Left kidney (tissue), 2 donors: ENCODE measurements around the gene TP53I13. TPM values are rescaled to one million over a fixed set of nuclear protein-coding genes. Genes with fewer than 3 reads are reported as not detected.

ENCODE experiments used
- DNase-seq: peaks from one replicate; pipeline ENCODE4 v3.0.0-alpha.2; 2013
- polyA plus RNA-seq: library from polyadenylated mRNA; unstranded; fragments of 120-200 nt; gene quantifications from one replicate; pipeline ENCODE4 v1.2.1, GENCODE V29; 2013; ENCODE audit not compliant: insufficient read length

The TP53I13 gene
- polyA plus RNA-seq, 1 donor = 26.6 TPM

DNA sequence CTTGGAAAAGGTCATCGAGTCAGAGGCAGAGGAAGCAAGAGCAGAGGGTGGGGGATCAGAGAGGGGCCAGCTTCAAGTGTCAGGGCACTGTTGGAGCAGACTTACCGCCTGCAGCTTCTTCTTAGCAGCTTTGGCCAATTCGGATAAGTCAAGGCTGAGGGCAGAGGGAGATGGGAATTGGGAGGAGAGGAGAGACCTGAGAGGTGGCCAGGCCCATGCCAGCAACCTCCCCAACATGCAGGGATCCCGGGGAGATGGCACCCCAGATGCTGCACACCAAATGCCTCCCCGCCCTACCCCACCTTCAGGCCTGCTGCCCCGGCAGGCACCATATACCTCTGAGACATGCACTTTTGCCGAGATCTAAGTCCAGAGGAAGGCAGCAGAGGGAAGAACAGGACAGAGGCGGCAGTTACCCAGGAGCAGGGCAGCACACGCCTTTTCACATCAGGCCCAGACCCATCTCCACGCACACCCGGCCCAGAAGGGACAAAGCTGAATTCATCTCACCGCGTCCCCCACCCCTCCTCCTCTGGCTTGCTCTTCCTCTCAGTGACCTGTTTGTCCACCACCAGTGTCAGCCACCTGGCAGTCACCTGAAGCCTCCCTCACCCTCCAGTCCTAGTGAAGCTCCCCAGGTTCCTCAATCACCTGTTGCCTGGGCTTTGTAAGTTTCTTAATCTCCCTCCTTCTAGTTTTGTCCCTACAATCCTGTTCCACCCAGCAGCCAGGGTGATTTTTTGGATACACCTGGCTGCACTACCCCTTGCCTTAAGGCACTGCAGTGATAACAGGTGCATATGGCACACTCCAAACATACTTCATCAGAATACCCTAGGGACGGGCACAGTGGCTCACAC, 10.4 kb downstream of the TP53I13 start:
- no peak for DNase-seq

DNA sequence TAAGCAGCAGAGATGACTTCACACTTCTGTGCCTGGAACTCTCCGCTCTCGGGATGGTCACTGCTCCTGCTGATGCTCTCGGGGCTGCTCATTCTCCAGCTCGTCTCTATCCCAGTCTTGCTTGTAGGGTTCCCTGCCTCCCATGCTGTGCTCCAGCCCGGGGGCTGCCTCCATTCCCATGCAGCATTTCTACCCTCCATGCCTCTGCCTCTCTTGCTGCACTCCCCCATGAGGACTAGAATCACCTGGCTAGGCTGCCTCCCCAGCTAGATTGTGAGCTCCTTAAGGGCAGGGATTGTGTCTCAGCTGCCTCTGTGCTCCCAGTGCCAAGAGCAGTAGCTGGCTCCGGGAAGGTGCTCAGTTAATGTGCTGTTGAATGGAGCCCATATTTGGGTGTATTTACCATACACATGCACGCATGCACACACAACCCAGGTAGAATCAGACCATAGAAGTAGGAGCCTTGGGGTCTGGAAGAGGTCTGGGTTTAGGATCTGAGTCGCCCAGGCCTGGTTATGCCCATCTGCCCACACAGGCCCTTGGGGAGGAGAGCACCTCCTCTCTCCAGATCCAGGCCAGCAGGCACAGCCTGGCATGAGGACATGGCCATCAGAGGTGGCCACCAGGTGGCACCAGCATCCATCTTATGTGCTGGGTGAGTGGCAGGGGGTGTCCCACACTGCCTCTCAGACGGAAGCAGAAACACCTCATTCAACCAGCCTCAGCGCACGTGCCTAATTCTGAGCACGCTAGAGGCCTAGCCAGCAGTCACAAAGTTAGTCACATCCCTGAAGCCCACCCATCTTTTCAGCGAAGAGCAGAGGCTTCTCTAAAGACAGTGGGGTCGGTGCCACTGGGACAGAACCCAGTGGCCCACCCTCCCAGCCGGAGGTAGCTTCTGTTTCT, 11.6 kb downstream of the TP53I13 start:
- DNase-seq = peak; percentile 73

DNA sequence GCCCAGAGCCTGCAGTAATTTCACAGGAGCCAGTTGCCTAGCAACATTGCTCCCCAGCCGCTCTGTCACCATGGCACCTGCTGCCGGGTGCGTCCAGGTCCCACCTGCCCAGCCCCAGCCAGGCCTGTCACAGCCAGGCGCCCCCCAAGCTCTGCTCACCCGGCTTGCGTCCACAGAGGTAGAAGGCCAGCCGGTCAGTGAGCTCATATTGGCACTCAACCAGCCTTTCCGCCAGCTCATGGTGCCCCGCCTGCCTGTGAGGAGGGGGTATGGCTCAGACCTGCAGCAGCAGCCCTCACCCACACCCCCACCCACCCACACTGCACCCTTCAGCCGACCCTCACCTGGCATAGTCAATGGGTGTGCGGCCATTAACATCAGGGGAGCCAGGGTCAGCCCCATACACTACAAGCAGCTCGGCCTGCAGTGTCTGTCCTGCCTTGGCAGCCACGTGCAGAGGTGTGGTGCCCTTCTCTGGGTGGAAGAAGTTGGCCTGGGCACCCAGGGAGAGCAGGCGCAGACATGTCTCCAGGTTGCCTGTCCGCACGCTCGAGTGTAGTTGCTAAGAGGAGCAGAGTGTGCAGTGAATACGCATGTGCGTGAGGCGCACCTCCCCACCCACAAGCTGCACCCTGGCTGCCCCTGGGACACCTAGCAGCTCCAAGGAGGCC, 13.2 kb downstream of the TP53I13 start:
- DNase-seq = no peak

DNA sequence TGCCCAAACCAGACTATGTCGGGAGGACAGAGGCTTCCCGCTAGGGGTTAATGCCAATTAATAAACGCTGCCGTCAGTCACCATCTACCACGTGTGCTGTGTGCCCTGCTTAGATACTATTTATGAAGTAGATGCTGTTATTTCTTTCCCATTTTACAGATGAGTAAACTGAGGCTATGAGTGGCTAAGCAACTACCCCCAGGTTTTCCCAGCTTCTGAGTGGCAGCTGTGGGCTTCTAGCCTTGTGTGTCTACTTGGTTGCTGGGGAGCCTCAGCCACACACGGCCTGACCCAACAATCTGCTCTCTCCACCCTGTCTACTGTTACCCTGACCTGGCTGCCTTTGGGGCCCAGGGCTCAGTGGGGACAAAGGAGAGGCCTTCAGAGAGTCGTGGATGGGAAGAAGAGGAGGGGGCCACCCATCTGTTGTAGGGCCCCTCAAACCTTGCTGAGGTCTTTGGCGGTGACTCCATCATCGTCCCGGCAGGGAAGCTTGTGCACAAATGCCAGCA, 13.8 kb downstream of the TP53I13 start:
- no peak for DNase-seq

DNA sequence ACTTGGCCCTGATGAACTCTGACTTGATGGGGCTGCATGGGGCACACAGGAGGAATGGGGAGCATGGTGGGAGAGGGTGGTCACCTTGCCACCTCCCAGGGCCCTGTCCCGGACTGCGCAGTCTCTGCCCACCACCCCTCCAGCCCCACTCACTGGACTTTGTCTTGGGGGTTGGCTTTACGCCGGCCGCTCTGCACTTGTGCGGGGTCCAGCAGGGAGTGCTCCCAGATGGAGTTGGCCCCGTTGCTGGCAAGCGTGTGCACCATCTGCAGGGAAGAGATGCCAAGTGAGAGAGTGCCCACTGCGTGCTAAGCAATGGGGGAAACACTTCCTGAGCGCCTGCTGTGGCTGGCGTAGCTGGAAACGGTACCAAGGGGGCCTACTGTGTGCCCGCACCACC, 14.3 kb downstream of the TP53I13 start:
- no peak for DNase-seq

DNA sequence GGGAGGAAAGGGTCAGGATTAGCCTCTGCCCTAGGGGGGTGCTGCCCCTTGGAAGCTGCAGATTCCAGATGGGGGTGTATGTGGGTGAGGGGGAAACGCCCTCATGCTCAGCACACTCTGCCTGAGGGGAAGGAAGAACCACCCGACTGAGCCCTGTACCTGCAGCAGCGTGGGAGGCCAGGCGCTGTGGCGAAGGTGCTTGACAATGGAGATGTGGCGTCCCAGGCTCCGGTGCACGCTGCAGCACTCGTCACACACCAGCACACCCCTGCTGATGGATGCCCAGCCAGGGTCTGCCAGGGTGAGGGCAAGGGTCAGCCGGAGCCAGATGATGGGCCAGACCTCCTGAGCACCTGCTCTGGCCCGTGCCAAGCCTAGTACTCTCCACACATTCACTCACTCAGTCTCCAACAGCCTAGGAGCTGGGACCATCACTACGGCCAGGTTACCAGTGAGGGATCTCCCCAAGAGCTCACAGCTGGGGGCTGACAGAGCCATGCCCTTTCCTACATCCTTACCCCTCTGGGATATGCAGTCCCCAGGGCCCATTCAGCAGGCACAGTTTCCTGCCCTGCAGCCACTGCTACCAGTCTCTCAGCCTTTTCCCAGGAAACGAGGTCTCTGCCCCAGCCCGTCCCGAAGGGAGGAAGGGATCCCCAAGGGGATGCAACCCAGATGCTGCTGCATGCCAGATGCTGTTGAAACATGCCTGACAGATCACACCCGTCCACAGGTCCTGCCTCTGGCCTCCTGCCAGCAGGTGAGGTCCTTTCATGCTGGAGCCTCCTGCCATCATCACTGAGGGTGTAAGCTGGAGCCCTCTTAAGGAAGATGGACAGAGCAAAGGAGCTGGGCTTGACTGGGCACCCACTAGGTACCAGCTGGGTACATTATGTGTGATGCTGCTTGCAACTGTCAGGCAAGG, 15.1 kb downstream of the TP53I13 start:
- DNase-seq = no peak

DNA sequence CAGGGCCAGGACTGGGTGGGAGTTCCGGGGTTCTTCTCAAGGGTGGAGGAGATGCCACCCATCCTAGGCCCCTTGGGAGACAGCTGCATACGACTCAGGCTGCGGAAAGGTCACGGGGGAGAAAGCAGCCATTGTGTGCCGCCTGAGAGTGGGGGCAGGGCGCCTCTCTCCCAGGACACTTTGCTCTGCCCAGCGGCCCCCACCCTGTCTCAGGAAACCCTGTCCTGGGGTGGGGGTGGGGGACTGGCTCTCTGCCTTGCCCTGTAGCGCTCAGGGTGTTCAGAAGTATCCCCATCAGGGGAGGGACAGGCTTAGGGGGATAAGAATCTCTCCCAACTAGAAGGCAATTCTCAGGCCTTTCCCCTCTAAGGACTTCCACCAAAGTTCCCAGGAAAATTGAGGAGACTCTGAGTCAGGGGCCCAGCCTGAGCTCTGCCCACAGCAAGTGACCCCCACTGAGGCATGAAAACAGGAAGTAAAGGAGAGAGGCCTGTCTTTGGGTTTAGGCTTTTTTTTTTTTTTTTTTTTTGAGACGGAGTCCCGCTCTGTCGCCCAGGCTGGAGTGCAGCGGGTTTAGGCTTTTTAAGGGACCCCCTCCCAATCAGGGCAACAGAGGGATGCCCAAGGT, 16.1 kb downstream of the TP53I13 start:
- no peak for DNase-seq

DNA sequence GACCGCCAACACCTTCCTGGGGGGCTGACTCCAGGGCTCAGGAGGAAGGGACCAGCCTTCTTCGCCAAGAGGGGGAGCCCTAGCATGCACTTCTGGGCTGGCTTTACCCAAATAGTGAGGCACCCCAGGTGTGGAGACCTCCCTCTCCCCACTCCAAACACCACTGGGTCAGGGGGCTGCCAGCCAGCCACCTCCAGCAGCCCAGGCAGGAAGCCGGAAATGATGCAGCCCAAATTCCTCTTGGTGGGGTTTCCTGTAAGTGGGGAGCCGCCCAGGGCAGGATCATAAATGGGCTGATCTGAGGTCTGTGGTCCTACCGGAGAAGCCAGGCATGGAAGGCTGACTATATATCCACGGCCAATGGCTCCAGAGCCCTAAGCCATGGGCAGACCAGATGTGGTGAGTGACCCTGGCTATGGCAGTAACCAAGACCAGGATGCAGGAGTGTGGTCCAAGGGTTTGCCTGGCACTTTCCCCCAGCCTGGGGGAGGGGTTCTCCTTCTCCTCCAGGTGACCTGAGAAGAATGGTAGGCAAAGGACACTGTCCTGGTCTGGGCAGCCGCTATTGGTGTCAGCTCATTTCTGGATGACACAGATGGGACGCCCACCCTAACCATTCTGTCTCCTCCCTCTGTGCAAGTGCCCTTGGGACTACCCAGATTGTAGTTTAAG, 16.7 kb downstream of the TP53I13 start:
- DNase-seq = no peak

DNA sequence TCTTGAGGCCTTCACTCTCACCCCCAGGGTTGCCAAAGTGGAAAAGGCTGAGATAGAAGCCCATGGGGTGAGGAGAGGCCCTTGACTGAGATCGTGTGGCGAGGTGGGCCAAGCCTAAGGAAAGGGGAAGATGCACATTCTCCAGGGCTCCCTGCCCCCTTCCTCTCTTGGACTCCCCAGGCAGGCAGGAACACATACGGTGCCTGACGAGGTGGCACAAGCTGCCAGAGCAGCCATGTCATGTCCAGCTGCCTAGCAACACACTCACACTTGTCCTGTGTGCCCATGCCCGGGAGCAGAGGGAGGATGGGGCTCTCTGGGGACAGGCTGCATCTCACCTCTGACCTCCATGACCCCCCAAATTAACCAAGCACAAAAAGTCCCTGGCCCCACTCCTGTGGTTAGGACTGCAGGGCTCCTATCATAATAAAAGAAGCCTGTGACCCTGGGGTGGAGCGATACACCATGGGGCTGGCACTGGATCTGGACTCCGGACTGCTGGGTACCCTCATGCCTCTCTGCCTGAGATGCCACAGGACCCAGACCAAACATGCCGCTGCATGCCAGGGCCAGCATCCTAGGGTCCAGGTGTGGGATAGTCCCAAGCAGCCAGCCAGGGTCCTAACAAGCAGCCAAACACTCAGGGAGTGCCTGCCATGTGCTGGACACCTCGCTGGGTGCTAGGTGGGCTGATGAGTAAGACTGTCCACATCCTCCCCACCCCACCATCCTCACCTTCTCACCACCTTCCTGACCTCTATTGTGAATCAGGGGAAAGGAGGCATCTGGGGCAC, 18.4 kb downstream of the TP53I13 start:
- no peak for DNase-seq

DNA sequence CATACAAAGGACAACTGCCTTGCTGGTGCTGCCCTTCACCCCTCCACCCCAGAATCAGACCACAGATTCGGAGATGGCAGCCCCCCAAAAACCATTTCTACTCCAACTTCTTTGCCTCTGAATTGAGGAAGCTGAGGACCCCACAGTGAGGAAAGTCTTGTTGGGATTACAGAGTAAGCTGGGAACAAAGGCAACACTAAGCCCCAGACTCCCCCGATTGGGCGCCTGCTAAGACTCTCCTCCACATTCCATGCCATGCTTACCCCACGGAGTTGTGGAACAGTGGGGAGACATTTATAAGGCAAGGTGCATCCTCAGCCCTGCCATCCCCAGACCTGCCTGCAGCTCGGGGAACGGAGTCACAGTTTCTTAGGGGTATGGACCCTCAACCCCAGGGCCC, 19.1 kb downstream of the TP53I13 start:
- no peak for DNase-seq

DNA sequence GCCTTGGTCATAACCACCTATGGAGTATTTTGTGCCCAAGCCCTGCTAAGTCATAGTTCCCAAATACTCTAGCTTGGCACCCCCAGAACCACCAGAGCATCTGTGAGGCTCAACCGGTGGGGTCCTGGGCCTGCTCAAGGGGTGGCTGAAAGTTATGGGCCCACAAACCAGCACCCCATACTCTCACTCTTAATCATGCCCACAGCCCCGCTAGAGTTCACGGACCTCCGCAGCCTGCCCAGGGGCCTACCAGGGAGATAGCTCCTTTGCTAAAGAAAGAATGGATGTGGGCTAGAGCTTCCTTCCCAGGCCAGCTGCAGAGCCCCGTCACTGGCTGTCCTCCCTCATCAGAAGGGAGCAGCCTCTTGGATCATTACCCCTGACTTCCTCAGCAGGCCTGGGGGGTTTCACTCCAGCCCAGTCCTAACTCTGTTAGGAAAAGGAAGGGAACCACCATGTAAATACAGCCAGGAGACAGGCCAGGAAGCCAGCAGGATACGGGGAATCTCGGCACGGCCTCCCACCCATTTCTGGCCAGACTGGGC, 19.6 kb downstream of the TP53I13 start:
- DNase-seq = no peak

DNA sequence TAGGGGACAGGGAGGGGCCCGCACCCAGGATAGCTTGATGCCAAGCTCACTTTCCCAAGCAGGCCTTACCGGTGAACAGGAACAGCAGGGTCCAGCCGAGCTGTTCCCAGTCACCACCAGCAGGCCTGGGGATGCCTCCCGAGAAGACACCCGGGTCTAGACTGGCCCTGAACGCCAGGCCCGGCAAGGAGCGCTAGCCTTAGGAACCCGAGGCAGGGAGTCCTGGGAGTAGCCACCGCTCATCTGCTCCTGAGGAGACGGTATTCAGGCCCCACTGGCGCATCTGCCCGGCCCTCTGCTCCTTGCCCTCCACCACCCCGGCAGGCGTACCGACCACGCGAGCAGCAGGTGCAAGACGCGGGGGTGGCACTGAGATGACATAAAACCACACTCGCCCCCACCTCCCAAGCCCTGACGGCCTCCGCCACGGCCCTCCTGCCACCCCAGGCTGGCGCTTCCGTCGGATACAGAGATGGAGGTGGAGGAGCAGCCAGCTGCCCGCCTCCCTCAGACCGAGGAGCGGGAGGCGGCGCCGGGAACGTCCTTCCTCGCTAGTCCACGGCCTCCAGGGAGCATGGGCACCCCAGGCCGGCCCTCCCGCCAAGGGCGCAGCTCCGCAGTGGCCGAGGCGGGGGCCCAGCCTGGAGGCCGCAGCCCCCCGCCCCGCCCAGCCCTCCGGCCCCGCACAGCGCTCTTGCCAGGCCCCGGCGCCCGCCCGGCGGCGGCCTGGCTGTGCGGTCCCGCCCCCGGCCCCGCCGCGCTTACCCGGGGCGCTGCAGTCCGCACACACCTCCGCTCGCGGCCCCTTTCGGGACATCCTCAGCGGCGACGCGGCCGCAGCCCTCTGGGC, 20.3 kb downstream of the TP53I13 start:
- DNase-seq = no peak

DNA sequence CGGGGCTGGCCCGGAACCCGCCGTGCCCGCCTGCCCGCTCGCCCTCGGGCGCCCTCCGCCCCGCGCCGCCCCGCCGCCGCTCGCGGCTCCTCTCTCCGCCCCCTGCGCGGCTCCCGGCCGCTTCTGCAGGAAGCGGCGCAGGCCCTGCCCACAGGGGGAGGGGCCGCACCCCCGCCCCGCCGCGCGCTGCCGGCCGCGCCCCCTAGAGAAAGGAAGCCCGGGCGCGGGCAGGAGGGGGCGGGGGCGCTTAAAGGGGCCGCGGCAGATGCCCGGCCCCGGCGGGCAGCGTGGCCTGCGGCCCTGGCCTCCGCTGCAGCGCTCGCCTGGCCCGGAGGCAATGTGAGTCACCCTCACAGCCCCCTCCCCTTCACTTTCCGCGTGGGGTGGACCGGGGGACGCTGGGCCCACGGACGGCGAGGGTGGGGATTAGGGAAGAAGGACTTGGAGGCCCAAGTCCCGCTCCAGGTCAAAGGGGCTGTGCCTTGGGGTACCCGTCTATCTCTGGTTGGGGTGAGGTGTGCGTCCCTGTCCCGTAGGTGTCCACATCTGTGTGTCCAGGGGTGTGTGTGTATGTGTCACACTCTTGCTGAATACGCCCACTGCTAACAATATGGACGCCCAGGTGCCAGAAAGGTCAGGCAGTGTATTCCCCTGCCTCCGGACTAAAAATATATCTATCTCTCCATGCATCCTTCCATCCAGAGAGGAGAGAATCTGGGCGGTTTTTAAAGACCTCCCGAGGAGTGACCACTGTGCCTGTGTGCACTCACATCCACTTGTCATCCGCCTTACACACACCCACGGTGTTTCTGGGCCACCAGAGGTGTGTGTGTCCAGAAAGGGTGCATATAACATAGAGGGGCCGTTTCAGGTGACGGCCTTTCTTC, 21.3 kb downstream of the TP53I13 start, which contains the start of gene GIT1:
GIT1 (minus strand) TSS at position 125 of the 887 bp plus-strand sequence. CDS start 270 bp downstream, outside the sequence.
- DNase-seq = peak; percentile 89

DNA sequence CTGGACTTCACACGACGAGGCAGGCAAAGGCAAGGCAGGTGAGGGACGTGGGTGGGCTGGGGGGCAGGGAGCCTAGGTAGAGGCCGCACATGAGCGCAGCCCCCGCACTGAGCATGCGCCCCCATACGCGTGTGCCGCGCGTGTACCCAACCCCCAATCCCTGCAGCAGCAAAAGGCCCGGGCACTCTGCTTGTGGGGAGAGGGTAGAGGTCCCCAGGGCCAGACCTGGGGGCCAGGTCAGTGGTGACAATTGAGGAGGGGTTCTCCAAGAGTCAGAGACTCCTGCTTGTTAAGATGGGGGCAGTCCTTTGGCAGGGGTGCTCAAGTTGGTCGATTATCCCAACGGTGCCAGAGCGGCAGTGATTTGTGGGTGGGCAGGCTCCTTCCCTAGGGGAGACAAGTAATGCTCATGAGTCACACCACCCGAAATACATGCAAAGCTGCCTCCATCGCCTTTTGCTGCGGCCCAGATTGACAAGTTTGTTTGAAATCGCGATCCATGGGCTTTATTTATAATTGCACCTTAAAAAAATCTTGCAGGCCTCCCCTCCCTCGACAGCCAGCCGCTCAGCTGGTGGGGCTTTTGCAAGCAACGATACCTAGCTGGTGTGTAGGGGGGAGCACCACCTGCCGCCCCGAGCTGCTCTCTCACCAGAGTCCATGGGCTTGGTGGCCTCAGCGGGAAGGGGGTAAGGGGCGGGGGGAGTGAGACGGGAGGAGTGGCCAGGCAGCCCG, 22.1 kb downstream of the TP53I13 start:
- no peak for DNase-seq

DNA sequence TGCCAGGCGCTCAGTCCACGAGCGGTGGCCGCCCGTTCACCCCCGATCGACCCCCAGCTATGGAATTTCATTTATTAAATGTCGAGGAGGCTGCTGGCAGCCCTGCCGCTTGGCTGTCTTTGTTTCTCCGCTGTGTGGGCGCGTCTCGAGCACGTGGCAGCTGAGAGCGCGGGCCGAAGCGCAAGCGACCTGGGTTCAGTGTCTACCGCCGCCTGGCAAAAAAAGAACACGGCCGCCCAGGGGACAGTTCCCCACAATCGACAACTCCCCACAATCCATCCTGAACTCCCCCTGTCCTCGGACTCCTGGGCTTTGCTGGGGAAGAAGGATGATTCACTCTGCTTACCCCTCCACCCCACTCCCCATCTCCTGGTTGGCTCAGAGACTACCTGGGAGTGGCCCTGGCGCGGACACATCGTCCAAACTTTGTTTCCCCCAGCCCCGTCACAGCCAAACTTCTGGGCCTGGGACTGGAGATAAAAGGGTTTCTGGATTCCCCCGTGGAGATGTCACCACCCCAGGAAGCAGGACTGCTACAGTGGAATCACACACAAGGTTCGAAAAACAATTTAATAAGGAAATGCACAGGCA, 22.7 kb downstream of the TP53I13 start:
- DNase-seq = no peak
